ENCODE measurements around the gene MRTFB.
A peak's percentile ranks its signal among the peaks of the same experiment; 100 is the strongest.
"Not testable (repeated sequence)": the region's sequence is repeated elsewhere in the genome, so short reads cannot be mapped to it uniquely, and the experiment has no call there.

The MRTFB gene

GRCh38 chr16:14042706-14043105, 28.4 kb upstream of the MRTFB start:
- peak overlapping the region in 1 of 5 donors; percentile 9 for H3K9ac ChIP-seq (ENCODE audit: low read length in 5 of 5)
- no peaks in the 10 kb centered on the region for H3K27me3 ChIP-seq (ENCODE audit: control insufficient read depth in 5 of 5, insufficient read depth in 4 of 5, low read length in 5 of 5)
- H3K9me3 ChIP-seq (ENCODE audit: control insufficient read depth in 5 of 5, low read length in 5 of 5), result peaks cover 0 to 8% (median 5%) of the 10 kb centered on the region in 5 donors
- H3K4me1 ChIP-seq (ENCODE audit: control insufficient read depth in 5 of 5, insufficient read depth in 5 of 5, low read length in 5 of 5), result peaks cover 0 to 19% (median 0%) of the 10 kb centered on the region in 5 donors
- H3K36me3 ChIP-seq (ENCODE audit: control insufficient read depth in 5 of 5, insufficient read depth in 5 of 5, low read length in 5 of 5), result no peaks in the 10 kb centered on the region
- no peak overlapping the region for H3K4me3 ChIP-seq (ENCODE audit: low read depth in 1 of 5, low read length in 5 of 5)
- H3K27ac ChIP-seq (ENCODE audit: low read depth, low read length), result peak overlapping the region; percentile 46

GRCh38 chr16:14043278-14043677, 27.8 kb upstream of the MRTFB start:
- no peak overlapping the region for H3K4me3 ChIP-seq (ENCODE audit: low read depth in 1 of 5, low read length in 5 of 5)
- no peaks in the 10 kb centered on the region for H3K27me3 ChIP-seq (ENCODE audit: control insufficient read depth in 5 of 5, insufficient read depth in 4 of 5, low read length in 5 of 5)
- H3K36me3 ChIP-seq (ENCODE audit: control insufficient read depth in 5 of 5, insufficient read depth in 5 of 5, low read length in 5 of 5), result no peaks in the 10 kb centered on the region
- peak overlapping the region in 1 of 5 donors; percentile 9 for H3K9ac ChIP-seq (ENCODE audit: low read length in 5 of 5)
- H3K4me1 ChIP-seq (ENCODE audit: control insufficient read depth in 5 of 5, insufficient read depth in 5 of 5, low read length in 5 of 5), result peaks cover 0 to 19% (median 0%) of the 10 kb centered on the region in 5 donors
- peaks cover 0 to 6% (median 5%) of the 10 kb centered on the region in 5 donors for H3K9me3 ChIP-seq (ENCODE audit: control insufficient read depth in 5 of 5, low read length in 5 of 5)
- peak overlapping the region; percentile 42 for H3K27ac ChIP-seq (ENCODE audit: low read depth, low read length)

GRCh38 chr16:14043793-14044192, 27.3 kb upstream of the MRTFB start:
- Histone ChIP-seq H3K4me3 (ENCODE audit: low read depth in 1 of 5, low read length in 5 of 5) (no peak overlapping the region), H3K36me3 (ENCODE audit: control insufficient read depth in 5 of 5, insufficient read depth in 5 of 5, low read length in 5 of 5) (no peaks in the 10 kb centered on the region), H3K4me1 (ENCODE audit: control insufficient read depth in 5 of 5, insufficient read depth in 5 of 5, low read length in 5 of 5) (peaks cover 0 to 19% (median 3%) of the 10 kb centered on the region in 5 donors), H3K9ac (ENCODE audit: low read length in 5 of 5) (peak overlapping the region in 1 of 5 donors; percentile 10), H3K27ac (ENCODE audit: low read depth, low read length) (peak overlapping the region; percentile 42), H3K9me3 (ENCODE audit: control insufficient read depth in 5 of 5, low read length in 5 of 5) (peaks cover 0 to 5% (median 5%) of the 10 kb centered on the region in 5 donors), H3K27me3 (ENCODE audit: control insufficient read depth in 5 of 5, insufficient read depth in 4 of 5, low read length in 5 of 5) (no peaks in the 10 kb centered on the region)

DNA sequence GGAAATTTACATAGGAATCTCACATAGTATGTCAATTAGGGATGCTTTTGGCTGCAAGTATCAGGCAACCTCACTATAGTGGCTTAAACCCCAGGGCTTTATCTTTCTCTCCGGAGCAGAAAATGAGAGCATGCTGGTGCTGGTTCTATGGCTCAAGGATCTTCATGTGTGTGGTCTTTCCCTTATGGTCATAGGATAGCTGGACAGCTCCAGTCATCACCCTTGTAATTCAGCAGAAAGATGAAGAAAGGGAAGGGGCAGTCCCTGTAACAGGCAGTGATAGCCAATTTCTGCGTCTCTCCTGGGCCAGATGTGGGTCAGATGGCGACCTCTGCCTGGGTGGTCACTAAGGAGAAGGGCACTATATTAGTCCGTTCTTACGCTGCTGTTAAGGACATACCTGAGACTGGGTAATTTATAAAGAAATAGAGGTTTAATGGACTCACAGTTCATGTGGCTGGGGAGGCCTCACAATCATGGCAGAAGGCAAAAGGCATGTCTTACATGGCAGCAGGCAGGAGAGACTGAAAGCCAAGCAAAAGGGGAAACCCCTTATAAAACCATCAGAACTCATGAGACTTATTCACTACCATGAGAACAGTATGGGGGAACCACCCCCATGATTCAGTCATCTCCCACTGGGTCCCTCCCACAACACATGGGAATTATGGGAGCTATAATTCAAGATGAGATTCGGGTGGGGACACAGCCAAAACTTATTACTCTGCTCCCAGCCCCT, 23.8 kb upstream of the MRTFB start:
- not testable (repeated sequence) for H3K36me3 ChIP-seq (ENCODE audit: control insufficient read depth in 5 of 5, insufficient read depth in 5 of 5, low read length in 5 of 5); H3K27me3 ChIP-seq (ENCODE audit: control insufficient read depth in 5 of 5, insufficient read depth in 4 of 5, low read length in 5 of 5); H3K4me3 ChIP-seq (ENCODE audit: low read depth in 1 of 5, low read length in 5 of 5); H3K9ac ChIP-seq (ENCODE audit: low read length in 5 of 5); H3K27ac ChIP-seq (ENCODE audit: low read depth, low read length); H3K9me3 ChIP-seq (ENCODE audit: control insufficient read depth in 5 of 5, low read length in 5 of 5)
- peaks cover 0 to 17% (median 4%) of the 10 kb centered on the region in 5 donors for H3K4me1 ChIP-seq (ENCODE audit: control insufficient read depth in 5 of 5, insufficient read depth in 5 of 5, low read length in 5 of 5)

GRCh38 chr16:14050291-14051027, 20.7 kb upstream of the MRTFB start:
- no peaks in the 10 kb centered on the region for H3K9me3 ChIP-seq (ENCODE audit: control insufficient read depth in 5 of 5, low read length in 5 of 5)
- H3K4me3 ChIP-seq (ENCODE audit: low read depth in 1 of 5, low read length in 5 of 5), result no peak overlapping the region
- no peaks in the 10 kb centered on the region for H3K36me3 ChIP-seq (ENCODE audit: control insufficient read depth in 5 of 5, insufficient read depth in 5 of 5, low read length in 5 of 5)
- no peak overlapping the region for H3K27ac ChIP-seq (ENCODE audit: low read depth, low read length)
- H3K9ac ChIP-seq (ENCODE audit: low read length in 5 of 5), result no peak overlapping the region
- H3K4me1 ChIP-seq (ENCODE audit: control insufficient read depth in 5 of 5, insufficient read depth in 5 of 5, low read length in 5 of 5), result peaks cover 0 to 4% (median 0%) of the 10 kb centered on the region in 5 donors
- H3K27me3 ChIP-seq (ENCODE audit: control insufficient read depth in 5 of 5, insufficient read depth in 4 of 5, low read length in 5 of 5), result no peaks in the 10 kb centered on the region

- H3K4me3 ChIP-seq (ENCODE audit: low read depth in 1 of 5, low read length in 5 of 5), result no peak overlapping the region
- no peak overlapping the region for H3K9ac ChIP-seq (ENCODE audit: low read length in 5 of 5)
- H3K36me3 ChIP-seq (ENCODE audit: control insufficient read depth in 5 of 5, insufficient read depth in 5 of 5, low read length in 5 of 5), result no peaks in the 10 kb centered on the region
- no peak overlapping the region for H3K27ac ChIP-seq (ENCODE audit: low read depth, low read length)
- no peaks in the 10 kb centered on the region for H3K9me3 ChIP-seq (ENCODE audit: control insufficient read depth in 5 of 5, low read length in 5 of 5)
- peaks cover 0 to 4% (median 0%) of the 10 kb centered on the region in 5 donors for H3K4me1 ChIP-seq (ENCODE audit: control insufficient read depth in 5 of 5, insufficient read depth in 5 of 5, low read length in 5 of 5)
- H3K27me3 ChIP-seq (ENCODE audit: control insufficient read depth in 5 of 5, insufficient read depth in 4 of 5, low read length in 5 of 5), result no peaks in the 10 kb centered on the region
Measured at GRCh38 chr16:14051103-14051729, 19.9 kb upstream of the MRTFB start.

- Histone ChIP-seq H3K4me3 (ENCODE audit: low read depth in 1 of 5, low read length in 5 of 5) (no peak overlapping the region), H3K4me1 (ENCODE audit: control insufficient read depth in 5 of 5, insufficient read depth in 5 of 5, low read length in 5 of 5) (peaks cover 0 to 13% (median 0%) of the 10 kb centered on the region in 5 donors), H3K36me3 (ENCODE audit: control insufficient read depth in 5 of 5, insufficient read depth in 5 of 5, low read length in 5 of 5) (no peaks in the 10 kb centered on the region), H3K27me3 (ENCODE audit: control insufficient read depth in 5 of 5, insufficient read depth in 4 of 5, low read length in 5 of 5) (no peaks in the 10 kb centered on the region), H3K9ac (ENCODE audit: low read length in 5 of 5) (no peak overlapping the region), H3K27ac (ENCODE audit: low read depth, low read length) (peak overlapping the region; percentile 71), H3K9me3 (ENCODE audit: control insufficient read depth in 5 of 5, low read length in 5 of 5) (peaks cover 0 to 5% (median 0%) of the 10 kb centered on the region in 5 donors)
Measured at GRCh38 chr16:14056970-14057369, 14.1 kb upstream of the MRTFB start.

DNA sequence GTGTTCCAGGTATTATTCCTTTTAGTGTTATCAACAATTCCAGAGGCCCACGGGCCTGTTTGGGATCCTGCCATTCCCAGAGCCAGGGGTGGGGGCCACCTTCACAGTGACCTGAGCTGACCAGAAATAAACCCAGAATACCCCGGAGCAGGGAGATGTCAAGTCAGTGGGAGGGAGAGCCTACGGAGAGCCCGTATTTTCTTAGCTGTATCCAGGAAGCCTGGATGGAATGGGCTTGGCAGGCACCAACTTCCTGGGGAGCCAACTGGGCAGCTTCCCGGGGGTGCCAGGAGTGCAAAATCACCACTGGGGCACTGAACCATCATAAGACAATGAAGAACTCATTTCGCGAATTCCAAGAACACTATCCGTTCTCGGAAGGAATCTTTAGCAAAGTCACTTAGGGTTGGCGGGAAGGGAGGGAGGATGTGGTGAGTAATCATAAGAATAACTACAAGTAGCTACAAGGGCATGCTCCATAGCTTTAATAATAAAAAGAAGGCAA, 13.2 kb upstream of the MRTFB start:
- H3K4me3 ChIP-seq (ENCODE audit: low read depth in 1 of 5, low read length in 5 of 5), result peak overlapping the region in 2 of 5 donors; percentile 7 to 27
- peaks cover 0 to 5% (median 0%) of the 10 kb centered on the region in 5 donors for H3K9me3 ChIP-seq (ENCODE audit: control insufficient read depth in 5 of 5, low read length in 5 of 5)
- H3K9ac ChIP-seq (ENCODE audit: low read length in 5 of 5), result no peak overlapping the region
- H3K4me1 ChIP-seq (ENCODE audit: control insufficient read depth in 5 of 5, insufficient read depth in 5 of 5, low read length in 5 of 5), result peaks cover 0 to 13% (median 0%) of the 10 kb centered on the region in 5 donors
- H3K36me3 ChIP-seq (ENCODE audit: control insufficient read depth in 5 of 5, insufficient read depth in 5 of 5, low read length in 5 of 5), result no peaks in the 10 kb centered on the region
- H3K27ac ChIP-seq (ENCODE audit: low read depth, low read length), result peak overlapping the region; percentile 71
- no peaks in the 10 kb centered on the region for H3K27me3 ChIP-seq (ENCODE audit: control insufficient read depth in 5 of 5, insufficient read depth in 4 of 5, low read length in 5 of 5)

DNA sequence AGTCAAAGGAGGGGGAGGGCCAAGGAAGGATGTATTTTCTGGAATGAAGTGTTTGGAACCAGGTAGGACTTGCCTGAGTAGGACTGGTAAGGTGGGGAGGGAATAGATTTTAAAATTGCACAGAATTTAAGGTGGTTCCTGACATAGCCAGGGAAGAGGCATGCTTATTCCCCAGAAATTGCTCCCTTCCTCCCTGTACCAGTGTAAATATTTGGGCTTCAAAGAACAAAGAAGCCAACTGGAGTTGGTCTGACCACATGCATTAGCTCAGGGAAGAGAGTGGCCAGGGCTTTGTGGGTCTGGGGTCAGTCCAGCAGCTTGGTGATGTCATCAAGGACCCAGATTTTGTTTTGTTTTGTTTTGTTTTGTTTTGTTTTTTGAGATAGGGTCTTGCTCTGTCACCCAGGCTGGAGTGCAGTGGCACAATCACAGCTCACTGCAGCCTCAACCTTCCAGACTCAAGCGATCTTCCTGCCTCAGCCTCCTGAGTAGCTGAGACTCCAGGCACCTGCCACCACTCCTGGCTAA, 9.3 kb upstream of the MRTFB start:
- no peak overlapping the region for H3K4me3 ChIP-seq (ENCODE audit: low read depth in 1 of 5, low read length in 5 of 5)
- H3K27ac ChIP-seq (ENCODE audit: low read depth, low read length), result no peak overlapping the region

More for the DNA sequence above, 9.3 kb upstream of the MRTFB start:
- Histone ChIP-seq H3K36me3 (ENCODE audit: control insufficient read depth in 5 of 5, insufficient read depth in 5 of 5, low read length in 5 of 5) (no peaks in the 10 kb centered on the region), H3K9me3 (ENCODE audit: control insufficient read depth in 5 of 5, low read length in 5 of 5) (peaks cover 0 to 4% (median 3%) of the 10 kb centered on the region in 5 donors), H3K27me3 (ENCODE audit: control insufficient read depth in 5 of 5, insufficient read depth in 4 of 5, low read length in 5 of 5) (no peaks in the 10 kb centered on the region), H3K4me1 (ENCODE audit: control insufficient read depth in 5 of 5, insufficient read depth in 5 of 5, low read length in 5 of 5) (peaks cover 0 to 11% (median 0%) of the 10 kb centered on the region in 5 donors), H3K9ac (ENCODE audit: low read length in 5 of 5) (no peak overlapping the region)
